Adrenal gland (tissue), 12 donors: Measurements from ENCODE around the gene VRK1. TPM values are rescaled to one million over a fixed set of nuclear protein-coding genes. Genes with fewer than 3 reads are reported as not detected.

Experiments
- DNase-seq, 7 donors: peaks; one replicate each; pipeline ENCODE4 v3.0.0-alpha.2; 2019 to 2020
- H3K27ac ChIP-seq, 5 donors: fragments of 200-600 bp; sonication (generic) in 4 of 5; 1 replicate in 3 of 5; 2 replicates in 2 of 5; pipeline versions ENCODE4 v1.5.1 to v1.8.0; 2016 to 2020; ENCODE audit warnings: mild to moderate bottlenecking in 1 of 5
- H3K27me3 ChIP-seq: fragments of 200-600 bp; 2 replicates; pipeline ENCODE4 v1.8.0; 2021
- H3K36me3 ChIP-seq, 2 donors: fragments of 200-600 bp; replicated peaks in 1 of 2; 1 replicate in 1 of 2; 2 replicates in 1 of 2; pipeline versions ENCODE4 v1.5.1 to v1.8.0; 2018 to 2022
- H3K4me1 ChIP-seq, 2 donors: fragments of 200-600 bp; replicated peaks in 1 of 2; 1 replicate in 1 of 2; 2 replicates in 1 of 2; pipeline versions ENCODE4 v1.5.1 to v1.8.0; 2018 to 2021
- H3K4me3 ChIP-seq, 4 donors: fragments of 200-600 bp; sonication (generic) in 3 of 4; one replicate each; pipeline ENCODE4 v1.5.1; 2016 to 2018
- H3K9me3 ChIP-seq, 3 donors: fragments of 200-600 bp; sonication (generic) in 1 of 3; replicated peaks in 1 of 3; 1 replicate in 2 of 3; 2 replicates in 1 of 3; pipeline versions ENCODE4 v1.5.1 to v1.8.0; 2016 to 2021
- POLR2A ChIP-seq, 2 donors: fragments of 450-650 bp; IDR thresholded peaks; one replicate each; pipeline ENCODE4 v1.6.1; 2017; ENCODE audit warnings: antibody characterized with exemption in 2 of 2, mild to moderate bottlenecking in 2 of 2, moderate library complexity in 1 of 2
- WGBS, 4 donors: extraction: QIAGEN DNeasy Blood & Tissue Kit in 2 of 4; methylation state at CpG; one replicate each; pipeline versions ENCODE4 v1.1.5 to v1.1.7; 2013 to 2017; 5-methylcytosine and 5-hydroxymethylcytosine counted together
- intact Hi-C, 2 donors: fragments of 100-400 bp; cut with DNase I; formaldehyde crosslinking; loops; one replicate each; pipeline versions ENCODE4 v1.14.1 to v1.15.0; 2022 to 2023
- polyA plus RNA-seq, 3 donors: library from polyadenylated mRNA; stranded (reverse); fragments of 200-250 nt in 2 of 3; fragments of 350-450 nt in 1 of 3; fragmentation: Illumina TruSeq in 1 of 3; extraction: RNeasy Lipid Tissue Mini Kit (QIAGEN cat#74804) in 1 of 3; gene quantifications; one replicate each; pipeline ENCODE4 v1.2.3, GENCODE V29; 2013 to 2014
- total RNA-seq, 9 donors: library from RNA; depleted of rRNA in 4 of 9; stranded (reverse); fragments of >200 nt in 4 of 9; fragments of 120-200 nt in 1 of 9; fragmentation: NEBNext Ultra II Directional in 1 of 9; extraction: Animal tissue kit (Norgen Biotek cat#: 25700) in 1 of 9; gene quantifications; one replicate each; pipeline versions ENCODE4 v1.1.0 to v1.2.4, GENCODE V29; 2013 to 2023
- TF ChIP-seq, protein P1 (sequence below), 6 experiments: fragments of 450-650 bp in 4 of 6; fragments of 200-600 bp in 2 of 6; sonication (generic) in 1 of 6; IDR thresholded peaks; 1 replicate in 5 of 6; 2 replicates in 1 of 6; pipeline versions ENCODE4 v1.5.1 to v1.8.0; 2016 to 2021; ENCODE audit warnings: antibody characterized with exemption in 6 of 6, mild to moderate bottlenecking in 2 of 6, moderate library complexity in 1 of 6
- donor health status: healthy with polysubstance abuse.
- donor health status: Bipolar disorder and iron deficiency.
- donor health status: DM: yes; HTN: yes; CAD: no.
- donor health status: DM: no; HTN: no; CAD: no.
- donor health status: DM: no; HTN: no; CAD: no.
- donor health status: DM: yes; HTN: yes; CAD: no.

VRK1 gene
- total and polyA plus RNA-seq, 12 donors = 2.9 to 25.5 (median 7.0) TPM

DNA sequence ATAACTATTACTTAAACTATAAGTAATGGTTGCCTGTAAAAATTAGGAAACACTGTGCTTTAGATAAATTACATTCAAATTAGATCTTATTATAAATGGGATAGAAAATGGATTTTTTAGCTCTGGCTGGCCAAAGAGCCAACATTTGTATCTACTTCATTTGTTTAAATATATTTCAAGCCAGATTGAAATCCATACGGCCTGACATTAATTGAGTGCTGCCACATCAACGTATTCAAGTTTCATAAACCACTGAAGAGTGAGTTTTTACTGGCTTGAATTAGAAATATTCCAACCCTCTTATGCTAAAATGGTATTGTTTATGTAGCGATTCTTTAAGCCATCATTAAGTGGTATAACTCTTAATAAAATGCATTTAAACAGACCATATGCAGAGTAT lies 133.3 kb downstream of the VRK1 start:
- no peaks in the 10 kb centered on the region for H3K27me3 ChIP-seq
- no peak overlapping the region for H3K4me3 ChIP-seq
- TF ChIP-seq, protein P1, sequence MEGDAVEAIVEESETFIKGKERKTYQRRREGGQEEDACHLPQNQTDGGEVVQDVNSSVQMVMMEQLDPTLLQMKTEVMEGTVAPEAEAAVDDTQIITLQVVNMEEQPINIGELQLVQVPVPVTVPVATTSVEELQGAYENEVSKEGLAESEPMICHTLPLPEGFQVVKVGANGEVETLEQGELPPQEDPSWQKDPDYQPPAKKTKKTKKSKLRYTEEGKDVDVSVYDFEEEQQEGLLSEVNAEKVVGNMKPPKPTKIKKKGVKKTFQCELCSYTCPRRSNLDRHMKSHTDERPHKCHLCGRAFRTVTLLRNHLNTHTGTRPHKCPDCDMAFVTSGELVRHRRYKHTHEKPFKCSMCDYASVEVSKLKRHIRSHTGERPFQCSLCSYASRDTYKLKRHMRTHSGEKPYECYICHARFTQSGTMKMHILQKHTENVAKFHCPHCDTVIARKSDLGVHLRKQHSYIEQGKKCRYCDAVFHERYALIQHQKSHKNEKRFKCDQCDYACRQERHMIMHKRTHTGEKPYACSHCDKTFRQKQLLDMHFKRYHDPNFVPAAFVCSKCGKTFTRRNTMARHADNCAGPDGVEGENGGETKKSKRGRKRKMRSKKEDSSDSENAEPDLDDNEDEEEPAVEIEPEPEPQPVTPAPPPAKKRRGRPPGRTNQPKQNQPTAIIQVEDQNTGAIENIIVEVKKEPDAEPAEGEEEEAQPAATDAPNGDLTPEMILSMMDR (IDR thresholded peaks at IDR 0.05) = no peak
- no peak for TF ChIP-seq POLR2A (IDR thresholded peaks at IDR 0.05)
- intact Hi-C loops = no loop called here
- H3K9me3 ChIP-seq = no peaks in the 10 kb centered on the region
- 74 to 89% (median 76%) methylated on average over 3 of the region's 3 CpGs for WGBS, 4 donors
- H3K4me1 ChIP-seq = no peaks in the 10 kb centered on the region
- no peaks in the 10 kb centered on the region for H3K36me3 ChIP-seq
- no peak overlapping the region for H3K27ac ChIP-seq
- DNase-seq = no peak
